ENCODE results near the gene KCNMA1. TPM values are rescaled to one million over a fixed set of nuclear protein-coding genes. Genes with fewer than 3 reads are reported as not detected.

Gene KCNMA1
- total RNA-seq, 1 donor from 2014 or later: 44.0 TPM

GRCh38 chr10:77564731-77565589, 72.6 kb downstream of the KCNMA1 start:
- ATAC-seq: peak; percentile 82
- DNase-seq (ENCODE audit: low spot score): no peak

GRCh38 chr10:77563638-77564270, 73.9 kb downstream of the KCNMA1 start:
- no peak for DNase-seq (ENCODE audit: low spot score)
- ATAC-seq: no peak

- DNase-seq (ENCODE audit: low spot score) (no peak), ATAC-seq (no peak)
These were observed 74.9 kb downstream of the KCNMA1 start for GRCh38 chr10:77562742-77563141.

- ATAC-seq: no peak
- DNase-seq (ENCODE audit: low spot score): no peak
These were observed 75.6 kb downstream of the KCNMA1 start for GRCh38 chr10:77561991-77562390.

- no peak for ATAC-seq
These were observed 77.1 kb downstream of the KCNMA1 start for GRCh38 chr10:77560471-77560870.

GRCh38 chr10:77560052-77560451, 77.6 kb downstream of the KCNMA1 start:
- ATAC-seq: no peak
- DNase-seq (ENCODE audit: low spot score): no peak

More at GRCh38 chr10:77560471-77560870, 77.1 kb downstream of the KCNMA1 start:
- no peak for DNase-seq (ENCODE audit: low spot score)

GRCh38 chr10:77556990-77557601, 80.5 kb downstream of the KCNMA1 start:
- DNase-seq (ENCODE audit: low spot score): no peak
- peak; percentile 7 for ATAC-seq

GRCh38 chr10:77555591-77556212, 81.9 kb downstream of the KCNMA1 start:
- DNase-seq (ENCODE audit: low spot score): peak; percentile 69
- ATAC-seq: peak; percentile 65

GRCh38 chr10:77554996-77555397, 82.6 kb downstream of the KCNMA1 start:
- peak; percentile 68 for DNase-seq (ENCODE audit: low spot score)

GRCh38 chr10:77553966-77554365, 83.6 kb downstream of the KCNMA1 start:
- ATAC-seq (peak; percentile 65), DNase-seq (ENCODE audit: low spot score) (peak; percentile 70)

More at GRCh38 chr10:77554996-77555397, 82.6 kb downstream of the KCNMA1 start:
- ATAC-seq: peak; percentile 64

- DNase-seq (ENCODE audit: low spot score) (no peak), ATAC-seq (no peak)
These were observed 84.3 kb downstream of the KCNMA1 start for GRCh38 chr10:77553311-77553710.

GRCh38 chr10:77552252-77552651, 85.4 kb downstream of the KCNMA1 start:
- ATAC-seq: no peak

GRCh38 chr10:77550378-77550777, 87.2 kb downstream of the KCNMA1 start:
- ATAC-seq: no peak
- DNase-seq (ENCODE audit: low spot score): no peak

More at GRCh38 chr10:77552252-77552651, 85.4 kb downstream of the KCNMA1 start:
- DNase-seq (ENCODE audit: low spot score): no peak

GRCh38 chr10:77548671-77549070, 88.9 kb downstream of the KCNMA1 start:
- DNase-seq (ENCODE audit: low spot score) (no peak), ATAC-seq (no peak)

GRCh38 chr10:77548157-77548556, 89.5 kb downstream of the KCNMA1 start:
- peak; percentile 59 for DNase-seq (ENCODE audit: low spot score)
- peak; percentile 51 for ATAC-seq

- ATAC-seq (no peak), DNase-seq (ENCODE audit: low spot score) (no peak)
These were observed 90.1 kb downstream of the KCNMA1 start for GRCh38 chr10:77547307-77548050.

GRCh38 chr10:77546042-77546441, 91.6 kb downstream of the KCNMA1 start:
- ATAC-seq (no peak), DNase-seq (ENCODE audit: low spot score) (no peak)

GRCh38 chr10:77545585-77545984, 92.0 kb downstream of the KCNMA1 start:
- DNase-seq (ENCODE audit: low spot score) (peak; percentile 72), ATAC-seq (peak; percentile 91)

GRCh38 chr10:77544617-77545016, 93.0 kb downstream of the KCNMA1 start:
- no peak for DNase-seq (ENCODE audit: low spot score)
- ATAC-seq: no peak

- DNase-seq (ENCODE audit: low spot score): no peak
- ATAC-seq: no peak
These were observed 94.8 kb downstream of the KCNMA1 start for GRCh38 chr10:77542710-77543259.
